Heart left ventricle (tissue), 16 donors: ENCODE measurements around the gene ZNRF4. TPM values are rescaled to one million over a fixed set of nuclear protein-coding genes. Genes with fewer than 3 reads are reported as not detected.

Source experiments
- ATAC-seq, 4 donors: fragments of 200-7000 bp; cut with Tn5 transposase; one replicate each; pipeline ENCODE4 v1.9.1; 2020 to 2022; ENCODE audit warnings: moderate library complexity in 4 of 4, mild to moderate bottlenecking in 3 of 4, moderate number of reproducible peaks in 1 of 4
- DNase-seq, 5 donors: peaks; one replicate each; pipeline ENCODE4 v3.0.0-alpha.2; 2020
- H3K27ac ChIP-seq, 12 donors: fragments of 200-600 bp; sonication (generic) in 4 of 12; one replicate each; pipeline versions ENCODE4 v1.5.0 to v1.8.0; 2016 to 2022; ENCODE audit warnings: mild to moderate bottlenecking in 2 of 12
- H3K27me3 ChIP-seq, 9 donors: fragments of 200-600 bp; sonication (generic) in 2 of 9; one replicate each; pipeline versions ENCODE4 v1.5.1 to v1.8.0; 2016 to 2022; ENCODE audit warnings: mild to moderate bottlenecking in 3 of 9
- H3K36me3 ChIP-seq, 9 donors: fragments of 200-600 bp; sonication (generic) in 2 of 9; one replicate each; pipeline versions ENCODE4 v1.5.0 to v1.8.0; 2018 to 2022; ENCODE audit warnings: mild to moderate bottlenecking in 2 of 9
- H3K4me1 ChIP-seq, 12 donors: fragments of 200-600 bp; sonication (generic) in 4 of 12; one replicate each; pipeline versions ENCODE4 v1.5.0 to v1.8.0; 2016 to 2022; ENCODE audit warnings: mild to moderate bottlenecking in 3 of 12
- H3K4me3 ChIP-seq, 12 donors: fragments of 200-600 bp; sonication (generic) in 4 of 12; one replicate each; pipeline versions ENCODE4 v1.5.0 to v1.8.0; 2017 to 2022; ENCODE audit warnings: mild to moderate bottlenecking in 9 of 12, moderate library complexity in 4 of 12
- H3K9me3 ChIP-seq, 12 donors: fragments of 200-600 bp; sonication (generic) in 4 of 12; one replicate each; pipeline versions ENCODE4 v1.5.0 to v1.8.0; 2016 to 2022; ENCODE audit warnings: mild to moderate bottlenecking in 1 of 12
- CTCF ChIP-seq, 12 donors: fragments of 200-600 bp; sonication (generic) in 4 of 12; IDR thresholded peaks; one replicate each; pipeline versions ENCODE4 v1.5.0 to v1.8.0; 2018 to 2022; ENCODE audit warnings: antibody characterized with exemption in 12 of 12, mild to moderate bottlenecking in 5 of 12
- POLR2A ChIP-seq, 2 donors: fragments of 450-650 bp; IDR thresholded peaks; one replicate each; pipeline ENCODE4 v1.6.1; 2017; ENCODE audit warnings: antibody characterized with exemption in 2 of 2, mild to moderate bottlenecking in 2 of 2, moderate library complexity in 2 of 2
- WGBS, 4 donors: extraction: QIAGEN DNeasy Blood & Tissue Kit in 2 of 4; methylation state at CpG; one replicate each; pipeline versions ENCODE4 v1.1.5 to v1.1.7; 2013 to 2018; 5-methylcytosine and 5-hydroxymethylcytosine counted together
- intact Hi-C, 10 donors: fragments of 100-400 bp; cut with DNase I; formaldehyde crosslinking; loops; one replicate each; pipeline versions ENCODE4 v1.11.1 to v1.14.2; 2022
- polyA plus RNA-seq, 2 donors: library from polyadenylated mRNA; stranded (reverse); fragments of 200-250 nt; gene quantifications; one replicate each; pipeline ENCODE4 v1.2.3, GENCODE V29; 2013
- total RNA-seq, 9 donors: library from RNA; depleted of rRNA in 2 of 9; stranded (reverse); fragments of >200 nt in 2 of 9; fragmentation: NEBNext Ultra II Directional in 3 of 9; extraction: Animal tissue kit (Norgen Biotek cat#: 25700) in 3 of 9; gene quantifications; one replicate each; pipeline versions ENCODE4 v1.1.0 to v1.2.4, GENCODE V29; 2016 to 2023
- donor health status: ischemic (EF 13 %, LVEDD 7.1; RV severe dilation, severe dysfunction).
- donor health status: healthy with polysubstance abuse.
- donor health status: DM: no; HTN: yes; CAD: no.
- donor health status: DM: no; HTN: no; CAD: no.
- donor health status: ischemic (EF 25% LVEDD 6.9; RV normal size, moderate dysfunction).
- donor health status: ischemic (EF 25% LVEDD 5.7; RV mildly dilated, moderate dysfunction).
- donor health status: healthy.
- donor health status: DM: yes; HTN: yes; CAD: no.
- donor health status: ischemic (EF 35%, LVEDD 5.7; RV mildly dilated, moderate dysfunction).
- donor health status: nonischemic (EF 11% LVEDD 7.7; RV severe dilation, severe dysfunction).
- donor health status: DM: yes; HTN: yes; CAD: no.
- donor health status: PGD.
- donor health status: ischemic (EF 29% LVEDD 5.4; RV normal size, mild dysfunction).
- donor health status: nonischemic (EF 23%, LVEDD 6.1; RV moderate dilation, normal function).

ZNRF4 gene
- total and polyA plus RNA-seq, 11 donors = not detected

GRCh38 chr19:5443723-5444122, 11.5 kb upstream of the ZNRF4 start:
- ATAC-seq (no peak), DNase-seq (peak in 1 of 5 donors; percentile 1)
- intact Hi-C loops = no loop called here
- no peaks in the 10 kb centered on the region for H3K36me3 ChIP-seq
- H3K9me3 ChIP-seq = no peaks in the 10 kb centered on the region
- no peak for TF ChIP-seq POLR2A (IDR thresholded peaks at IDR 0.05)
- TF ChIP-seq CTCF (IDR thresholded peaks at IDR 0.05) = no peak
- no peak overlapping the region for H3K4me3 ChIP-seq
- WGBS, 4 donors = 79 to 87% (median 83%) methylated on average over 4 to 5 of the region's 5 CpGs
- peaks cover 0 to 35% (median 4%) of the 10 kb centered on the region in 9 donors for H3K27me3 ChIP-seq
- no peak overlapping the region for H3K27ac ChIP-seq
- no peaks in the 10 kb centered on the region for H3K4me1 ChIP-seq

- no peaks in the 10 kb centered on the region for H3K4me1 ChIP-seq
- 72 to 85% (median 80%) methylated on average over 5 of the region's 5 CpGs for WGBS, 4 donors
- DNase-seq (peak in 1 of 5 donors; percentile 15), ATAC-seq (no peak)
- no peak overlapping the region for H3K4me3 ChIP-seq
- intact Hi-C loops = no loop called here
- TF ChIP-seq POLR2A (IDR thresholded peaks at IDR 0.05) (no peak), CTCF (IDR thresholded peaks at IDR 0.05) (no peak)
- peaks cover 0 to 36% (median 8%) of the 10 kb centered on the region in 9 donors for H3K27me3 ChIP-seq
- H3K27ac ChIP-seq = no peak overlapping the region
- no peaks in the 10 kb centered on the region for H3K9me3 ChIP-seq
- H3K36me3 ChIP-seq = no peaks in the 10 kb centered on the region
Measured at GRCh38 chr19:5444431-5444830, 10.8 kb upstream of the ZNRF4 start.

DNA sequence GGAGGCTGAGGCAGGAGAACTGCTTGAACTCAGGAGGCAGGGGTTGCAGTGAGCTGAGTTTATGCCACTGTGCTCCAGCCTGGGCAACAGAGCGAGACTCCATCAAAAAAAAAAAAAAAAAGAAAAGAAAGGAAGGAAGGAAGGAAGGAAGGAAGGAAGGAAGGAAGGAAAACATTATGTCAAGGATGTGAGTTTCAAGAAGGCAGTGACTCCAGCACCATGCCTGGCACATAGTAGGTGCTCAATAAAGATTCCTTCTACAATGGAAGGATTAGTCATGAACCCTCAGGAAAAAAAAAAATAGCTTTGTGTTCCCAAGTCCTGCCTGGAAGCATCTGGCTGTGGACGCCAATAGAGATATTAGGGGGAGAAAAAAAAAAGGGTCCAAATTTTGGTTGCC, 10.1 kb upstream of the ZNRF4 start:
- ATAC-seq (no peak), DNase-seq (no peak)
- Histone ChIP-seq H3K27ac (no peak overlapping the region), H3K4me1 (no peaks in the 10 kb centered on the region), H3K27me3 (peaks cover 0 to 42% (median 10%) of the 10 kb centered on the region in 9 donors), H3K9me3 (no peaks in the 10 kb centered on the region), H3K4me3 (no peak overlapping the region), H3K36me3 (no peaks in the 10 kb centered on the region)
- intact Hi-C loops = no loop called here
- TF ChIP-seq CTCF (IDR thresholded peaks at IDR 0.05) = no peak
- TF ChIP-seq POLR2A (IDR thresholded peaks at IDR 0.05) = no peak
- 0 to 43% (median 0%) methylated on average over 1 to 2 of the region's 2 CpGs for WGBS, 4 donors

DNA sequence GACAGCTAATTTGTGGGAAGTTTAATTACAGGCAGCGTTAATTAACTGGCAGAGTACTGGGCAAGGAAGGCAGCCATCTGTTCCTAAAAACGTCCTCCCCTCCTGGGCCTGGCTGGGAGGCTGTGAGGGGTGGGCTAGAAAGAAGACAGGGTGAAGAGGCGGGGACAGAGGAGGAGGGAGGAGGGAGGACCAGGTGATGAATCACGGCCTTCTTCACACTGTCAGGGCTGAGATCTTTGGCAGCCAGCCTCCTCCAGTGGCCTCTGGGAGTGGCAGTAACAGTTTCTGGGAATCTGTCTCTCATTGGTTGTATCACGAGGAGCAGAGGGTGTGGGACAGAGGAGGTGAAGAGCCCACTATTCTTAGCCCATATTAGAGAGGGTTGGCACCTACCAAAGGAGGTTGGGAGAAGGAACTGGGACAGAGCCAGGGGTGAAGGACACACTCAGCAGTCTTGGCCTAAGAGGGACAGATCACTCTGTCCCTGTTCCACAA, 9.6 kb upstream of the ZNRF4 start:
- peak in 2 of 4 donors; percentile 69 to 72 for ATAC-seq
- TF ChIP-seq POLR2A (IDR thresholded peaks at IDR 0.05) (no peak), CTCF (IDR thresholded peaks at IDR 0.05) (no peak)
- Histone ChIP-seq H3K9me3 (no peaks in the 10 kb centered on the region), H3K4me3 (no peak overlapping the region), H3K4me1 (no peaks in the 10 kb centered on the region), H3K36me3 (no peaks in the 10 kb centered on the region), H3K27me3 (peaks cover 0 to 47% (median 11%) of the 10 kb centered on the region in 9 donors), H3K27ac (no peak overlapping the region)
- peak in 1 of 5 donors; percentile 57 for DNase-seq
- intact Hi-C loops = no loop called here
- 32 to 42% (median 37%) methylated on average over 5 of the region's 5 CpGs for WGBS, 4 donors
